Osteocyte (in vitro differentiated cells): ENCODE data around the gene CMTM4. TPM values are rescaled to one million over a fixed set of nuclear protein-coding genes. Genes with fewer than 3 reads are reported as not detected.
"Not testable (repeated sequence)": the region's sequence is repeated elsewhere in the genome, so short reads cannot be mapped to it uniquely, and the experiment has no call there.

Experiments
- DNase-seq: peaks from one replicate; pipeline ENCODE4 v3.0.0; 2021; ENCODE audit warnings: mixed read lengths; ENCODE audit not compliant: unreplicated experiment; ENCODE audit errors: extremely low spot score
- H3K27ac Mint-ChIP-seq: one replicate; pipeline ENCODE4 v1.8.0; 2021; ENCODE audit warnings: mild to moderate bottlenecking, mixed read lengths; ENCODE audit not compliant: unreplicated experiment
- H3K27me3 Mint-ChIP-seq: one replicate; pipeline ENCODE4 v1.8.0; 2021; ENCODE audit warnings: mixed read lengths; ENCODE audit not compliant: unreplicated experiment
- H3K36me3 Mint-ChIP-seq: one replicate; pipeline ENCODE4 v1.8.0; 2021; ENCODE audit warnings: mixed read lengths; ENCODE audit not compliant: unreplicated experiment
- H3K4me1 Mint-ChIP-seq: one replicate; pipeline ENCODE4 v1.8.0; 2021; ENCODE audit warnings: mixed read lengths; ENCODE audit not compliant: unreplicated experiment
- H3K4me3 Mint-ChIP-seq: one replicate; pipeline ENCODE4 v1.8.0; 2021; ENCODE audit warnings: mild to moderate bottlenecking, moderate library complexity, mixed read lengths; ENCODE audit not compliant: unreplicated experiment
- H3K9me3 Mint-ChIP-seq: one replicate; pipeline ENCODE4 v1.8.0; 2021; ENCODE audit warnings: mixed read lengths; ENCODE audit not compliant: unreplicated experiment
- CTCF ChIP-seq: fragments of 200-600 bp; sonication (generic); IDR thresholded peaks from 2 replicates; pipeline ENCODE4 v1.5.0; 2021; ENCODE audit warnings: antibody characterized with exemption, mild to moderate bottlenecking, moderate library complexity
- total RNA-seq: library from RNA; stranded (reverse); gene quantifications from 2 replicates; pipeline ENCODE4 v1.2.1, GENCODE V29; 2021

The CMTM4 gene
- total RNA-seq, 1 donor from 2014 or later, result 24.4 TPM

GRCh38 chr16:66662445-66663194 is 33.9 kb downstream of the CMTM4 start:
- no peak for DNase-seq
- peak; percentile 66 for TF ChIP-seq CTCF
- Mint-ChIP-seq H3K4me3 (no peak overlapping the region), H3K4me1 (peaks cover 30% of the 10 kb centered on the region), H3K9me3 (no peaks in the 10 kb centered on the region), H3K27ac (peak overlapping the region; percentile 49), H3K36me3 (no peaks in the 10 kb centered on the region), H3K27me3 (no peaks in the 10 kb centered on the region)

GRCh38 chr16:66661671-66662346 is 34.7 kb downstream of the CMTM4 start:
- H3K27me3 Mint-ChIP-seq, H3K36me3 Mint-ChIP-seq, DNase-seq, H3K4me3 Mint-ChIP-seq, H3K9me3 Mint-ChIP-seq: not testable (repeated sequence)
- peak overlapping the region; percentile 90 for H3K27ac Mint-ChIP-seq
- H3K4me1 Mint-ChIP-seq, result peaks cover 30% of the 10 kb centered on the region

GRCh38 chr16:66661210-66661560 is 35.4 kb downstream of the CMTM4 start:
- Mint-ChIP-seq H3K27ac (peak overlapping the region; percentile 90), H3K4me1 (peaks cover 30% of the 10 kb centered on the region), H3K4me3 (no peak overlapping the region), H3K9me3 (no peaks in the 10 kb centered on the region), H3K36me3 (no peaks in the 10 kb centered on the region), H3K27me3 (no peaks in the 10 kb centered on the region)
- no peak for TF ChIP-seq CTCF
- DNase-seq, result no peak

GRCh38 chr16:66660422-66661209 is 35.9 kb downstream of the CMTM4 start:
- Mint-ChIP-seq H3K27me3 (no peaks in the 10 kb centered on the region), H3K4me1 (peaks cover 30% of the 10 kb centered on the region), H3K36me3 (no peaks in the 10 kb centered on the region), H3K4me3 (peak overlapping the region; percentile 56), H3K27ac (peak overlapping the region; percentile 90), H3K9me3 (no peaks in the 10 kb centered on the region)
- peak; percentile 38 for TF ChIP-seq CTCF
- DNase-seq, result no peak

GRCh38 chr16:66658860-66659190 is 37.7 kb downstream of the CMTM4 start:
- H3K27ac Mint-ChIP-seq, result no peak overlapping the region
- no peak overlapping the region for H3K4me3 Mint-ChIP-seq
- DNase-seq, result no peak
- H3K36me3 Mint-ChIP-seq, result no peaks in the 10 kb centered on the region
- no peaks in the 10 kb centered on the region for H3K27me3 Mint-ChIP-seq
- TF ChIP-seq CTCF, result no peak
- H3K4me1 Mint-ChIP-seq, result peaks cover 30% of the 10 kb centered on the region
- no peaks in the 10 kb centered on the region for H3K9me3 Mint-ChIP-seq
